Transverse colon (tissue), 4 donors: ENCODE results near the gene SYT1. TPM values are rescaled to one million over a fixed set of nuclear protein-coding genes. Genes with fewer than 3 reads are reported as not detected.

ENCODE experiments used
- DNase-seq: peaks from one replicate; pipeline ENCODE4 v3.0.0-alpha.2; 2019
- H3K27ac ChIP-seq, 4 donors: fragments of 200-600 bp; sonication (generic); 2 replicates each; pipeline ENCODE4 v1.5.1; 2016 to 2018; ENCODE audit warnings: inconsistent platforms in 4 of 4
- H3K27me3 ChIP-seq: fragments of 200-600 bp; sonication (generic); 2 replicates; pipeline ENCODE4 v1.5.1; 2017; ENCODE audit warnings: inconsistent platforms
- H3K36me3 ChIP-seq, 4 donors: fragments of 200-600 bp; sonication (generic); 2 replicates each; pipeline ENCODE4 v1.5.1; 2017 to 2019; ENCODE audit warnings: inconsistent platforms in 4 of 4
- H3K4me1 ChIP-seq, 4 donors: fragments of 200-600 bp; sonication (generic); 2 replicates each; pipeline ENCODE4 v1.5.1; 2017 to 2020; ENCODE audit warnings: inconsistent platforms in 4 of 4
- H3K4me3 ChIP-seq, 4 donors: fragments of 200-600 bp; sonication (generic); 1 replicate in 1 of 4; 2 replicates in 3 of 4; pipeline versions ENCODE4 v1.5.1 to v1.6.1; 2017 to 2019; ENCODE audit warnings: inconsistent platforms in 4 of 4
- H3K9me3 ChIP-seq, 2 donors: fragments of 200-600 bp; sonication (generic); 2 replicates each; pipeline ENCODE4 v1.5.1; 2017 to 2019; ENCODE audit warnings: inconsistent platforms in 2 of 2
- EP300 ChIP-seq: sonication (generic); formaldehyde crosslinking; IDR thresholded peaks from one replicate; pipeline ENCODE4 v1.6.1; 2017; ENCODE audit warnings: antibody characterized with exemption, low read depth
- POLR2A ChIP-seq: fragments of 450-650 bp; IDR thresholded peaks from one replicate; pipeline ENCODE4 v1.6.1; 2016; ENCODE audit warnings: antibody characterized with exemption, mild to moderate bottlenecking, moderate library complexity
- POLR2AphosphoS5 ChIP-seq, 3 donors: sonication (generic); formaldehyde crosslinking; IDR thresholded peaks; one replicate each; pipeline ENCODE4 v1.6.1; 2016; ENCODE audit warnings: antibody characterized with exemption in 3 of 3
- WGBS, 2 donors: methylation state at CpG; one replicate each; pipeline ENCODE4 v1.1.5; 2018; ENCODE audit warnings: low coverage in 1 of 2; 5-methylcytosine and 5-hydroxymethylcytosine counted together
- in situ Hi-C, 4 donors: fragments of 200-750 bp; cut with MboI; loops; one replicate each; pipeline versions ENCODE4 v1.15.0 to v1.15.1; 2017; ENCODE audit warnings: low sequenced_read_pairs in 3 of 4, low pct_ligation_motif_present in 1 of 4, low pct_unique_long_range_greater_than_20kb in 1 of 4
- intact Hi-C: fragments of 100-400 bp; cut with DNase I; formaldehyde crosslinking; loops from one replicate; pipeline ENCODE4 v1.15.1; 2023; ENCODE audit warnings: low total_unique reads
- total RNA-seq, 4 donors: library from RNA; depleted of rRNA; stranded (reverse); fragments of >200 nt; gene quantifications; one replicate each; pipeline ENCODE4 v1.1.0, GENCODE V29; 2016
- TF ChIP-seq, protein P1 (sequence below), 5 experiments: fragments of 200-600 bp in 3 of 5; fragments of 450-650 bp in 2 of 5; sonication (generic) in 3 of 5; IDR thresholded peaks; 1 replicate in 2 of 5; 2 replicates in 3 of 5; pipeline ENCODE4 v1.5.1; 2016 to 2017; ENCODE audit warnings: antibody characterized with exemption in 5 of 5, inconsistent platforms in 3 of 5, mild to moderate bottlenecking in 2 of 5, moderate library complexity in 1 of 5

Gene SYT1
- total RNA-seq, 4 donors from 2014 or later: 0.60 to 4.9 (median 2.1) TPM

DNA sequence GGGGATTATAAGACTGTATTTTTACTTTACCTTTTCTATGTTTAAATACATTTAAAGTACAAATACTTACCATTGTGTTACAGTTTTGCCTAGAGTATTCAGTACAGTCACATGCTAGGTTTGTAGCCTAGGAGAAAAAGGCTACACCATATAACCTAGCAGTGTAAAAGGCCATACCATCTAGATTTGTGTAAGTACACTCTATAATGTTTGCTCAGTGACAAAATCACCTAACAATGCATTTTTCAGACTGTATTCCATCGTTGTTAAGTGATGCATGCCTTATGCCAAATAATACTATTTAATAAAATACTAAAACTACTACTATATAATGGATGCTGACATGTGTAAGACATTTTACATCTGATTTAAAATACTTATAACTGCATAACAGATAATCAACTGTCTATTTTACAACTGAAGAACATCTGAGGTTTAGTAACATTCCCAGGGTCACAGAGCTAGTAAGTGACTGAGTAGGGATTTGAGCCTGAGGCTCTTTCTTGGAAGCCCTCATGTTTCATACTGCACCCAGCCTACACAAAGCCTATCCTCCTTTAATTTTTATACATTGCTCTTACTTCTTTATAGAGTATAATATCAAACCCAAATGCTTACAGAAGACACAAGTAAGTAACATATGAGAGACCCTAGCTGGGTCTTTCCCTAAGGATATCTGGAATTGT is 296.8 kb downstream of the SYT1 start:
- no peak for TF ChIP-seq POLR2A
- TF ChIP-seq, protein P1, sequence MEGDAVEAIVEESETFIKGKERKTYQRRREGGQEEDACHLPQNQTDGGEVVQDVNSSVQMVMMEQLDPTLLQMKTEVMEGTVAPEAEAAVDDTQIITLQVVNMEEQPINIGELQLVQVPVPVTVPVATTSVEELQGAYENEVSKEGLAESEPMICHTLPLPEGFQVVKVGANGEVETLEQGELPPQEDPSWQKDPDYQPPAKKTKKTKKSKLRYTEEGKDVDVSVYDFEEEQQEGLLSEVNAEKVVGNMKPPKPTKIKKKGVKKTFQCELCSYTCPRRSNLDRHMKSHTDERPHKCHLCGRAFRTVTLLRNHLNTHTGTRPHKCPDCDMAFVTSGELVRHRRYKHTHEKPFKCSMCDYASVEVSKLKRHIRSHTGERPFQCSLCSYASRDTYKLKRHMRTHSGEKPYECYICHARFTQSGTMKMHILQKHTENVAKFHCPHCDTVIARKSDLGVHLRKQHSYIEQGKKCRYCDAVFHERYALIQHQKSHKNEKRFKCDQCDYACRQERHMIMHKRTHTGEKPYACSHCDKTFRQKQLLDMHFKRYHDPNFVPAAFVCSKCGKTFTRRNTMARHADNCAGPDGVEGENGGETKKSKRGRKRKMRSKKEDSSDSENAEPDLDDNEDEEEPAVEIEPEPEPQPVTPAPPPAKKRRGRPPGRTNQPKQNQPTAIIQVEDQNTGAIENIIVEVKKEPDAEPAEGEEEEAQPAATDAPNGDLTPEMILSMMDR (IDR thresholded peaks at IDR 0.05): no peak
- no peak for TF ChIP-seq EP300
- no peak for TF ChIP-seq POLR2AphosphoS5 (IDR thresholded peaks at IDR 0.05)
- DNase-seq: no peak
- no peaks in the 10 kb centered on the region for H3K27me3 ChIP-seq
- WGBS, 2 donors: 16 to 56% methylated on average over 1 of the region's 1 CpG
- no peaks in the 10 kb centered on the region for H3K9me3 ChIP-seq
- no peaks in the 10 kb centered on the region for H3K4me1 ChIP-seq
- intact Hi-C loops: no loop called here
- H3K36me3 ChIP-seq: no peaks in the 10 kb centered on the region
- no peak overlapping the region for H3K27ac ChIP-seq
- in situ Hi-C loops: no loop called here
- H3K4me3 ChIP-seq: no peak overlapping the region

DNA sequence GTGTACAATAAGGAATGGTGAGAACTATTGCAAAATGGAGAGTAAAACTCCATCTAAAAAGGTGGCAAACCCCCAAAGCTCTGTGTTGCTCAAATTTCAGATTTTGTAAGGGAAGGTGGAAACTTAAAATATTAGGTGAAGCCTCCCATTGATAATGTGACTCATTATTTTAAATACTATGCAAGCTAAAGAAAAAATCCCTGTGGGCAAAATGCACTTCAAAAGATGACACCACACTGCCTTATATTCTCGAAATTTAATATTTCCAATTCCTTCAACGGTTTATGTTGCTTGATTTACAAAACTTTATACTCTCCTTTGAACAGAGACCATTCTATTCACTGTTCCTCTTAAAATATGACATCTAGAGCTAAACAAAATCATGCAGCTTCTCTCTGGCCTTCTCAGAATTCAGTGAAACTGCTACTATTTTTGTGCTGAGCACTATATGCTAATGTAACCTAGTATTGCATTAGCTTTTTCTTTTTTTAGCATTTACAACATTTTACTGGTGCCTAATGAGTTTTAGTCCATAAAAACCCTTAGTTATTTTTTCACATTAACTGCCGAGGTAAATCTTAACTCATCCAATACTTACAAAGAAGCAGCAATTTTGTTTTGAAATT is 297.7 kb downstream of the SYT1 start:
- Histone ChIP-seq H3K27me3 (no peaks in the 10 kb centered on the region), H3K27ac (no peak overlapping the region), H3K9me3 (no peaks in the 10 kb centered on the region), H3K4me1 (no peaks in the 10 kb centered on the region), H3K36me3 (no peaks in the 10 kb centered on the region), H3K4me3 (no peak overlapping the region)
- intact Hi-C loops: no loop called here
- in situ Hi-C loops: no loop called here
- DNase-seq: no peak
- TF ChIP-seq POLR2AphosphoS5 (IDR thresholded peaks at IDR 0.05) (no peak), POLR2A (no peak), EP300 (no peak)
- TF ChIP-seq, protein P1 (IDR thresholded peaks at IDR 0.05): no peak
- 59 to 66% methylated on average over 3 of the region's 3 CpGs for WGBS, 2 donors

DNA sequence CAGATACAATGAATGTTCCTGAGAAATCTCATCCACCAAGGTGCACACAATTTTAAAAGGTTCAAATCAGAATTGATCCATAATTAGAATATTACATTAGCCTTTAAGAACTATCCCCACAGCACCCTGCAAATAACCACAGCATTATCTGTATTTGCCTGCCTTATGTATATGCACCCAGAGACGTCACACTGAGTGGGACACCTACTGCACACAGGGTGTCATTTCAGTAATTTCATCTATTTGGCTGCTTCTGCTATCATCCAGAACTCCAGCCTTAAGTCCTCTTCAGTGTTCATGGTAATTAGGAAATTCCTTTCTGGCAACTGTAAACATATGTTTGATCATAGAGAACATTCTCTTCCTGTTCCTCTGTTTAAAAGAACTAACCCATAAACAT is 298.4 kb downstream of the SYT1 start:
- no peak overlapping the region for H3K27ac ChIP-seq
- no peak for DNase-seq
- in situ Hi-C loops: no loop called here
- H3K27me3 ChIP-seq: no peaks in the 10 kb centered on the region
- no peak for TF ChIP-seq EP300
- TF ChIP-seq POLR2AphosphoS5 (IDR thresholded peaks at IDR 0.05): no peak
- TF ChIP-seq POLR2A: no peak
- TF ChIP-seq, protein P1 (IDR thresholded peaks at IDR 0.05): no peak
- no peak overlapping the region for H3K4me3 ChIP-seq
- H3K9me3 ChIP-seq: no peaks in the 10 kb centered on the region
- 57 to 81% methylated on average over 1 of the region's 1 CpG for WGBS, 2 donors
- no peaks in the 10 kb centered on the region for H3K36me3 ChIP-seq
- intact Hi-C loops: no loop called here
- no peaks in the 10 kb centered on the region for H3K4me1 ChIP-seq

DNA sequence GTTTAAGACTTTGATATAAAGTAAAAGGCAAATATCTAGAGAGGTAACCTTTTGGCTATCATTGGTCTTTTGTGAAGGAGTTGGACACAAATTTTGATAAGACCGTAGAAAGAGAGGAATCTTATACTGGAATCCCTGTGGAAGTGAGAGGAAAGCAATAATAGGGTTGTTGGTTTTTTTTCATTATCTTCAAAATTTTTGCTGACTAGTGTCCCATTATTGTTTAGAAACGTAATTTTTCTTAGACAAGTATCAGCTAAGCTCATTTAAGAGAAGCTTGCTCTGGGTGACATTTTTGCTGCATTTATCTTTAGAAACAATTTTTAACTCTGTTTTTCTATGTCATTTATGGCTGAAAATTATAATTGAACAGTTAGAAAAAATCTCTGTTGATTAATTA is 300.3 kb downstream of the SYT1 start:
- Histone ChIP-seq H3K27me3 (no peaks in the 10 kb centered on the region), H3K4me3 (no peak overlapping the region), H3K4me1 (no peaks in the 10 kb centered on the region), H3K9me3 (no peaks in the 10 kb centered on the region), H3K27ac (no peak overlapping the region), H3K36me3 (no peaks in the 10 kb centered on the region)
- no peak for DNase-seq
- intact Hi-C loops: no loop called here
- in situ Hi-C loops: no loop called here
- WGBS, 2 donors: 76 to 78% methylated on average over 2 of the region's 2 CpGs
- TF ChIP-seq, protein P1 (IDR thresholded peaks at IDR 0.05): no peak
- TF ChIP-seq POLR2AphosphoS5 (IDR thresholded peaks at IDR 0.05) (no peak), EP300 (no peak), POLR2A (no peak)
